GM19455 (cell line): ENCODE results near the gene SLC44A1.

Experiments
- ATAC-seq: cut with Tn5 transposase; IDR thresholded peaks from one replicate; pipeline ENCODE4 v1.9.1; 2021; ENCODE audit not compliant: unreplicated experiment

Gene SLC44A1

DNA sequence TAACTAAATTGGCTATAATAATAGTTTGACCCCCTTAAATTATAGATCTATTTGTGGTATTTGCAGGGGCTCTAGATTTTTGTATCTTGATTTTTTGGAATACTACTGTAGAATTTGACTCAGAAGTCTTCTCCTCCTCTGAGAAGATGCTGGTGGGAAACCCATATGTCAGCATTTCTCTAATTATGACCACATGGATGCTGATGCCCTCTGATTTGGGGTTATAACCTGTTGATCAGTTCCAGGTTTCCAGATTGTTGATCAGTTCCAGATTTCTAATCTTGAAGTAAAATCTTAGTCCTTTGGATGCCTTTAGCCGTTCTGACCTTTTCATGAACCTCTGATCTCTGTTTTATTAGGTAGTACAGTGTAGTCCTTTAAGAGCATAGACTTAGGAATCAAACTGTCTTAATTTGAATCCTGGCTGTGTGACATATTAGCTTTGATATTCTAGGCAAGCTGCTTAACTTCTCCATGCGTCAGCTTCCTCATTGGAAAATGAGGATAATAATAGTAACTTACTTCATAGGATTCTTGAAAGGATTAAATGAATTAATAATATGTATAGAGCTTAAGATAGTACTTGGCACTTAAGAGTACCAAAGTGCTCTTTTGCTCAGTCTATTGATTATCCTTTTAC lies 211.5 kb downstream of the SLC44A1 start:
- ATAC-seq, result no peak

DNA sequence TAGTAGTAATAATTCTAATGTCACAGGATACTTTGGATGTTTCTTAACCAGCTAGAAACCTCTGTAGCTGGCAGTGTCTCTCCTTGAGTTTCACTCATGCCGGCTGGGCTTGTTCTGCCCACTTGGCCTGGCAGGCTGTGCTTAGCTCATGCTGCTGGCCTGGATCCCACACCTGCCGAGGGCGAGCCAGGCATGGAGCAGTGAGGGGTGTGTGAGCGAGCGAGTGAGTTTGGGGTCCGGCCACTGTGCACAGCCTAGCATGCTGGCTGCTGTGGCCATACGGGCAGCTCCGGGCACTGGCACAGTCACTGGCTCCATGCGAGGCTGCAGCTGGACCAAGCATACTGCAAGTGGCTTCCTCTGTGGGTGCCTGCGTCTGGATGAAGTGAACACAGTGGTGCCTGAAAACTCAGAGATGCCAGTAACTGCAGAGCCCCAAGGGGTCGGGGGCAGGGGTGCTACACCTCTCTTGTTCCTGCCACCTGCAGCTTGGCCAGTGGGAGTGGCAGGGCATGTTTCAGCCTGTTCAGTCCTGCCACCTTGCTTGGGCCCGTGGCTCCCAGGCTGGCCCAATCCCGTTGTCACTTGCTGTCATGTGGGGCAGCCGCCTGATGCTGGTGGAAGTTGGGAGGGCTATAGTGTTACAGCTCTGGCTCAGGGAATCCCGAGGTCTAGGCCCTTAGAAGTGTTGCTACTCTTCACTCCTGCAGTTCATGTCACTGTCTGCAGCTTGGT lies 213.3 kb downstream of the SLC44A1 start:
- no peak for ATAC-seq

DNA sequence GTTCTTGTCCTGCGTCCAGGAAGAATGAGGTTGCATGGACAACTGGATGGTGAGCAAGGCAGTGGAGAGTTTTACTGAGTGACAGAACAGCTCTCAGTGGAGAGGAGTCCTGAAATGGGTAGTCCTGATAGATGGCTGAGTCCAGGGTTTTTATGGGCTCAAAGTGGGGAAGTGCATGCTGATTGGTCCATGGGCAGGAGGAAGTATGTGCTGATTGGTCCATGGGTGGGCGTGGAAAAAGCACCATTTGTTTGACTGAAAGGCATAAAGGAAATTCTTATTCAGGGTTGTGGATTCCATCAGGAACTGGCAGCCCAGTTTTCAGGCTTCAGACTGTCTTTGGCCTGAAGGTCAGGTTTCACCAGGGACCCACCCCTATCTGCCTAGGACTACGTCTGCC lies 214.0 kb downstream of the SLC44A1 start:
- ATAC-seq, result no peak

DNA sequence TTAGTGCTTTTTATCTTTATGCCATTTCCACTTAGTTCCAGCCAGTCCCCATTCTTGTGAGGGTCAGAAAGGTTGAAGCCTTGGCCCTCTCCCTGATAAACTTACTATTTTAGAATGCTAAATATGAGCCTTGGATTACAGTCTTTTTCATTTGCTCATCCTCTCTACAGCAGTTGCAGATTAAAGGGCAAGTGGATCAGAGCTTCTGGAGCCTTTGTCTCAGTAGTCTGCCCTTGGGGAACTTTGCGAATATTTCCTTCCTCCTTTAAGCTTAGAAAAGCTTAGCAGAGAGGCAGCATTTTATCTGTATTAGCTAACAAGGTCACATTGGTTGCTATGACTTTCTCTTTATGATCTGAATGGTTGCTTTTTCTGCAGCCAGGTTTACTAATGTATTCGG lies 214.9 kb downstream of the SLC44A1 start:
- ATAC-seq, result no peak

DNA sequence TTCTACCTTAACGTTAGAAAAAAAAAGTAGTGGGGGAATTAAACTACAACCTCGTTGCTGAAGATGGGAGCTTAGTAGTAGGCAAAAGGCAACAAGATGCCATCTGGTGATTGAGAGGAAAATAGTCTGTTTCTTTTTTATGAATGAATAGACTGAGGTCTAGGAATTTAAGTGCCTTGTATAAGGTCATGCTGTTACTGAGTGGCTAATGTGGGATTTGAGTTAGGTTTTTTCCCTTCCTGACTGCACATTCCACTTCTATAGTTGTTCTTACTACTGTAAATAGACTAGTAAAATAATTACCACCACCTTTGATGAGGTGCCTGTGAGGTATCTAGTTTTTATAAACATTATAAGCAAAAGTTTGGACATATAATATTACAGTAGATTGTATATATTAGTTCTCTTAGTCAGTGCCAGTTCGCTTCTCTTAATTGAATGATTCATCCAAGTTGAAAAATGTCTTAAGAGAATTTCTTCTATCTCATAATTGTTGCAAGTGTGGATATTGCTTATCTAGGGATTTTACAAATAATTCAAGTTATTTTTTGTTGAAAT lies 222.5 kb downstream of the SLC44A1 start:
- no peak for ATAC-seq

- no peak for ATAC-seq
Observed at GRCh38 chr9:105468875-105469274, 224.4 kb downstream of the SLC44A1 start.

DNA sequence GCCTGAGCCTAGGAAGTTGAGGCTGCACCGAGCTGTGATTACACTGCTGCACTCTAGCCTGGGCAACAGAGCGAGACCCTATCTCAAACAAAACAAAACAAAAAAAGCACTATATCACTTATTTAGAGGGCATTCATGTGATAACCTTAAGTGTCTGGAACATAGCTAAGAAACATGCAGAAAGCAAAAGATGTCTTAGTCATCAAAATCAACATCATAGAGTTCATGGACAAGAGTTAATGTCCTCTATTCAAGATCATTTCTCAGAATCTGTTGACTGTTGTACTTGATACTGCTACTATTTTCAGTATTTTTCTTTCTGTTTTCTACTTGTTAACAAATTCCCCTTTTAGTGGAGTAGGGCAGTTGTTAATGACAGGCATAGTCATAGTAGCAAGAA lies 228.8 kb downstream of the SLC44A1 start:
- ATAC-seq, result no peak

DNA sequence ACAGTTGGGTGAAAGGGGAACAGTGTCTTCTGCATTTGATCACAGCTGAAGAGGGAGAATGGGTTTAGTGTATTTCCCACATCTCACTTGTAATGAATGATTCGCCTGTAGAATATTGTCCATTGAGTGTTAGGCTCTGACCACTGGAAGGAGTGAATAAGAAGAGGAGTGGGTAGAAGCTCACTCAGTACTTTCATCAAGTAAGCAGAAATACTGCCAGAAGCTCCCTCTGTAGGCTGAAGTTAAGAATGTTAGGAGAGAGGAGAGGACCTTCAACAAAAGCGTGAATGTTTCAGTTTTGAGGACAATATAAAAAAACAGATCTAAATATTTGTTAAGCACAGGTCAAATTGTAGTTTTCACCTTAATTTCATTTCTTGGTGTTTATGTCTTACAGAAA lies 230.9 kb downstream of the SLC44A1 start:
- ATAC-seq, result no peak

GRCh38 chr9:105479846-105480245 lies 235.4 kb downstream of the SLC44A1 start:
- ATAC-seq, result no peak

GRCh38 chr9:105483618-105484017 lies 239.2 kb downstream of the SLC44A1 start:
- no peak for ATAC-seq

DNA sequence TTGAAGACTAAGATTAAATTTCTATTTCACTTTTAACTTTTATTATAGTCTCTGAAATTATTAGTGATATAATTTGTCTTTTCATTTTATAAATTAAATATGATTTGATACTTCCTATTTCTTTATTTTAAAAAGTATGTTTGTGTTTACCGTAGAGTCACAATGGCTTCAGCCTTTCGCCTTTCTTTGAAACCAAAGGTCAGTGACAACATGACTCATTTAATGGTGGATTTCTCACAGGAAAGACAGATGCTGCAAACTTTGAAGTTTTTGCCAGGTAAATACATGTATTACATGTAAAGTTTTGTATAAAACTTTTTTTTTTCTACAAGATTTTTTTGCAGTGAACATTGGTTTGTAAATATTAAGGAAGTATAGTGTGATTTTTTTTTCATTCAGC lies 239.8 kb downstream of the SLC44A1 start:
- no peak for ATAC-seq

DNA sequence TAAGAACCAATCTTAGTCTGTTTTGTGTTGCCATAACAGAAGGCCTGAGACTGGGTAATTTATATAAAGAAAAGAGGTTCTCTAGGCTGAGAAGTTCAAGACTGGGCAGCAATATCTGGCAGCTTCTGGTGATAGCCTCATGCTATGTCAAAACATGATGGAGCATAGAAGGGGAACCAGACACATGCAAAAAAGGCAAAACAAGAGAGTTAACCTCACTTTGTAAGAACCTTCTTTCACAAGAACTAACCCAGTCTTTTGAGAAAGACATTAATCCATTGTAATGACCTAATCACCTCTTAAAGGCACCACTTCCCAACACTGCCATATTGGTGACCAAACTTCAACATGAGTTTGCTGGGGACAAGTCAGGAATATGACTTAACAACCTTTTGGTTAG lies 240.7 kb downstream of the SLC44A1 start:
- no peak for ATAC-seq
